Erythroblast (primary cell): ENCODE measurements around the gene CKS2.
"Not testable (repeated sequence)": the region's sequence is repeated elsewhere in the genome, so short reads cannot be mapped to it uniquely, and the experiment has no call there.

ENCODE experiments used
- DNase-seq, 2 experiments: peaks; one replicate each; lab custom pipeline; 2025; lab: John Stamatoyannopoulos, UW
- GATA1 ChIP-seq: IDR thresholded peaks from 2 replicates; pipeline ENCODE4 v1.6.1; 2011; ENCODE audit warnings: low read depth, mild to moderate bottlenecking, control low read depth, low read length, moderate library complexity
- POLR2A ChIP-seq: IDR thresholded peaks from 2 replicates; pipeline ENCODE4 v1.6.1; 2011; ENCODE audit warnings: mild to moderate bottlenecking, low read length

The CKS2 gene

DNA sequence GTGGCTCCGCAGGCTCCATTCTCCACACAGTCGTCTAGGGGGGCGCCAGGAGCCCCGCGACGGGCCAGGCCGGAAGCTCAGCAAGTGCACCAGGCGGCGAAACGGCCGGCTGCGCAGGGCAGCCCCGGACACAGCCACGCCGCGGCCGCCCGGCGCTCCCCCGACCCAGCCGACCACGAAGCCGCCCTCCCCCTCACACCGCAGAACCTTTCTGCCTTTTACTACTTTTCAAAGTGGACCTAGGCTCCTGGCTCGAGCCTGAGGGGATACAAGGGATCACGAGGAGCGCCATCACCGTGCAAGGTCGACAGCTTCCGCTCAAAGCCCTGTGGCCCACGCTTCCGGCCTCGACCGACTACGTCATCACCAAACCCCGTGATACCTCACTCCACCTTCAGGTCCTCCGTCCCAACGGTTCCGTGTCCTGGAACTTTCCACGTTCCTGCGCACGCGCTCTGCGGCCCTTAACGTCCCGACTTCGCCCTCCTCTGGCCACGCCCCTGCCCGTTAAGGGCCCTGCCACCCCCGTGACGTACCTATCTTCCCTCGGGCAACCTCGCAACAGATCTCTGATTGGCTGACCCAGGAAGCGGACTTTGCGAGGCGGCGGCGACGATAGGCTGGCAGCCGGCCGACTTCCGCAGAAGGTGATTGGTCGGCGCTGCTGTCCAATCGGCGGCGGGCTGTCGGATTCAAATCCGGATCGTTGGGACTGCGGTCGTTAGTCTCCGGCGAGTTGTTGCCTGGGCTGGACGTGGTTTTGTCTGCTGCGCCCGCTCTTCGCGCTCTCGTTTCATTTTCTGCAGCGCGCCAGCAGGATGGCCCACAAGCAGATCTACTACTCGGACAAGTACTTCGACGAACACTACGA lies at the start of gene CKS2:
TSS of gene CKS2 (plus strand) at position 721 of the 871 bp plus-strand sequence. CDS start at position 819, 98 bp downstream.
- peak; percentile 100 for DNase-seq
- TF ChIP-seq GATA1 = no peak
- TF ChIP-seq POLR2A = peak; percentile 99

DNA sequence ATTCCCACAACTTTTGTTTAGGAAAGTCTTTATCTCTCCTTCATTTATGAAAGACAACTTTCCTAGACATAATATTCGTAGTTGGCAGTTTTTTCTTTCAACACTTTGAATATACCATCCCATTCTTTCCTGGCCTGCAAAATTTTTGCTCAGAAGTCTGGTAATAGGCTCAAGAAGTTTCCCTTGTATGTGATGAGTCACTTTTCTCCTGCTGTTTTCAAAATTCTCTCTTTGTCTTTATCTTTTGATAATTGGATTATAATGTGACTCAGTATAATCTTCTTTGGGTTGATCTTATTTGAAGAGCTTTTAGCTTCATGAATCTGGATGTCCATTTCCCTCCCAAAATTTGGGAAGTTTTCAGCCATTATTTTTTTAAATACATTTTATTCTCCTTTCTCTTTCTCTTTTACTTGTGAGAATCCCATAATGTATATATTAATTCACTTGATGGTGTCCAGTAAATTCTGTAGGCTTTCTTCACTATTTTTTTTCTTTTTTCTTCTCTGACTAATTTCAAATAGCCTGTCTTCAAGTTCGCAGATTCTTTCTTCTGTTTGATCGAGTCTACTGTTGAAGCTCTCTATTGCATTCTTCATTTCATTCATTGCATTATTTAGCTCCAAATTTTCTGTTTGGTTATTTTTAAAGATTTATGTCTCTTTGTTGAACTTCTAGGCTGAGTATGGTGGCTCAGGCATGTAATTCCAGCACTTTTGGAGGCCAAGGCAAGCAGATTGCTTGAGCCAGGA lies 37.3 kb upstream of the CKS2 start:
- DNase-seq = no peak

DNA sequence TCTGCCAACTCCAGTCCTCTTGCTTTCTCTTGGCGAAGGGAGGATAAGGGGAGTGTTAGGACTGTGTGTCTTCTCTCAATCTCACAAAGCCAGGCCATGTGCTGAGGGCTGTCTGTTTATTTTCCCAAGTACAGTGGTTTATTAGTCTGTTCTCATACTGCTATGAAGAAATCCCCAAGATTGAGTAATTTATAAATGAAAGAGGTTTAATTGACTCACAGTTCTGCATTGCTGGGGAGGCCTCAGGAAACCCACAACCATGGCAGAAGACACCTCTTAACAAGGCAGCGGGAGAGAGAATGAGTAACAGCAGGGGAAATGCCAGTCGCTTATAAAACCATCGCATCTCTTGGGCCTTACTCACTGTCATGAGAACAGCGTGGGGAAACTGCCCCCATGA lies 36.2 kb upstream of the CKS2 start:
- no peak for DNase-seq
- no peak for TF ChIP-seq POLR2A
- TF ChIP-seq GATA1 = no peak

More for the DNA sequence above, 37.3 kb upstream of the CKS2 start:
- TF ChIP-seq GATA1 (no peak), POLR2A (no peak)

DNA sequence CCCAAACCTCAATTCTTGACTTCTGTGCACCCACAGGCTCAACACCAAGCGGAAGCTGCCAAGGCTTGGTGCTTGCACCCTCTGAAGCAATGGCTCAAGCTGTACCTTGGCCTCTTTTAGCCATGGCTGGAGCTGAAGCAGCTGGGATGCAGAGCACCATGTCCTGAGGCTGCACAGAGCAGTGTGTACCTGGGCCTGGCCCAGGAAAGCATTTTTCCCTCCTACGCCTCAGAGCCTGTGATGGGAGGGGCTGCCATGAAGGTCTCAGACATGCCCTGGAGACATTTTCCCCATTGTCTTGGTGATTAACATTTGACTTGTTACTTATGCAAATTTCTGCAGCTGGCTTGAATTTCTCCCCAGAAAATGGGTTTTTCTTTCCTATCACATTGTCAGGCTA lies 35.0 kb upstream of the CKS2 start:
- not testable (repeated sequence) for DNase-seq

DNA sequence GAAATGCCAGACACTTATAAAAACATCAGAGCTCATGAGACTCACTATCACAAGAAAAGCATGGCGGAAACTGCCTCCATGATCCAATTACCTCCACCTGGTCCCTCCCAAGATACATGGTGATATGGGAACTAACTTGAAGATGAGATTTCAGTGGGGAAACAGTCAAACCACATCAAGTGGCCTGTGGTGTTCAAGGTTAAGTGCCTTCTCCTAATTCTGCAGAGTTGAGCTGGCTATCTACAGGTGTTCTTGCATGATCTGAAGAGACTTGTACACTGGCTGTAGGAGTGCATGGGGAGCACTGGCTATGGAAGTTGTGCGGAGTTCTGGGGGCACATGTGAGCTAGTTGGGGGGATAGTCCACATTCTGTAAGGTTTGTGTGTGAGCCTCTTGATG lies 34.0 kb upstream of the CKS2 start:
- TF ChIP-seq POLR2A (no peak), GATA1 (no peak)
- DNase-seq = no peak

DNA sequence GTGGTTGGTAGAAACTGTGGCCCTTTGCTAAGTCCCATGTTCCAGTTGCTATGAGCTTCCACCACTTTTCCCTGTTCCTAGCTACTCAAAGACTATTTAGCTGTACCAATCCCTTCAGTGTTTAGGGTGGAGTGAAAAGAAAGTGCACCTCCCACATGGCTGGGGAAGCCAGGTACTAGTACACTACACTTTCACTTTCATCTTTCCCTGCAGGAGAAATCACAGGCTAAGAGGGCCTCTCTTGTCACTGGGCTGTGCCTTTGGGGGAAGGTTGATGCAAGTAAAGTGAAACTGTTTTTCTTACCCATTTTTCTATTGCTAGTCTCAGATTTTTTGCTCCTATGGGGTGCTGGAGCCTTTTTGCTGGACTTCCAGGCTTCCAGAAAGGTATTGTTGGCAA lies 33.5 kb upstream of the CKS2 start:
- TF ChIP-seq GATA1 (no peak), POLR2A (no peak)
- peak in 1 of 2 experiments; percentile 45 for DNase-seq

DNA sequence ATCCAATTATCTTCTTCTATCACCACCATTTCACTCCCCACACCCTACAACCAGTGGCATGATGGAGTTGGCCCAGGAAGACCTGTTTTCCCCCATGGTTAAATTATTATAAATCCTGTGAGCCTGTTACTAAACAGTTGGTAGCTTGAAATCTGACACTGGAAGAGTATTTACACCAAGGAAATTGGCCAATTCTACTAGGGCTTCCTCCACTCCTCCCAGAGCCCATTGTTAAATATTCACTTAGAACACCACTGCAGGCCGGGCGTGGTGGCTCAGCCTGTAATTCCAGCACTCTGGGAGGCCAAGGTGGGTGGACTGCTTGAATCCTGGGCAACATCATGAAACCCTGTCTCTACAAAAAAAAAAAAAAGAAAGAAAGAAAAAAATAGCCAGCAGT lies 32.4 kb upstream of the CKS2 start:
- TF ChIP-seq GATA1 (no peak), POLR2A (no peak)

DNA sequence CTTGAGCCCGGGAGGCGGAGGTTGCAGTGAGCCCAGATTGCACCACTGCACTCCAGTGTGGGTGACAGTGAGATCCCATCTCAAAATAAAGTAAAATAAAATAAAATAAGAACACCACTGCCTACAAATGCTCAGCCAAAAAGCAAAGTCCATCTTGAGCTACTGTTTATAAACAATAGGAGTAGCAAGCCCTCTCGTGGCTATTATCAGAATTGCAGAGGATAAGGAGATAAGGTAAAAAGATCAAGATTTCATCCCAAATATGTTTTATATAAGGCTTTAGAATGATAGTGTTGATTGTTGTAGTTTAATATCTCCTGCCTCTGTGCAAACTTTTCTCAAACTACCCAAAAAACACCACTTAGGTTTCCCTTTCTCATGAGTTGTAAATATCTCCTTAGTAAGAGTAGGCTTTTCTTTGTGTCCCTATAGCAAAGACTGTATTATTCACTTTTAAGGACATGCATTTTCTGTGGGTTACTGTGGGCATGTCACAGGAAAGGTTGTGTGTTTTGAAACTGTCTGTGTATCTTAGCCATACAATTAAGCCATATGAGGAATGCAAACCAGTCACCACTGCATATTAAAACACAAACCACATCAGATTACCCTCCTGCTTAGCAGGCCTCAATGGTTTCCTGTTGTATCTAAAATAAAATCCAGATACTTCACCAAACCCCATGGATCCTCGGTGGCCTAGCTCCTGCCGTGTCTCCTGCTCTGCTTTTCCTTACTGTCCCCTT lies 31.8 kb upstream of the CKS2 start:
- no peak for TF ChIP-seq GATA1
- TF ChIP-seq POLR2A = no peak
- peak; percentile 45 to 60 for DNase-seq

More for the DNA sequence above, 32.4 kb upstream of the CKS2 start:
- DNase-seq = no peak

DNA sequence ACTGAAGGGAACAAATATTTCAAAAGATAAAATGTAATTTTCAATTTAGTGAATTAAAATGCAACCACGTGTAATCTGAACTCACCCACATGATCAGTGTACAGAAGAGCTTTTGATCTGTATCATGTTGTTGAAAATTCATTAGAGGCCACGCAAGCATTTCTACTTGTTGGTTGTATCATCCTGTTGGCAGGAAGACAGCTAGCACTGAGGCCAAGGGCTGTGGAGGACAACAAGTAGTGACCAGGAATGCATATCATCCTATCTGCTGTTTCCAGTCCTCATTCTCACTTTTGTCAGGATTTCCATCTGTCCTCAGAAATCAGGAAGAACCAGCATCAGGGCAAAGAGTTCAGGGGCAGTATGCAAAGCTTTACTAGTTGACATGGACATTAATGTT lies 29.9 kb upstream of the CKS2 start:
- no peak for DNase-seq
- no peak for TF ChIP-seq GATA1
- TF ChIP-seq POLR2A = no peak

DNA sequence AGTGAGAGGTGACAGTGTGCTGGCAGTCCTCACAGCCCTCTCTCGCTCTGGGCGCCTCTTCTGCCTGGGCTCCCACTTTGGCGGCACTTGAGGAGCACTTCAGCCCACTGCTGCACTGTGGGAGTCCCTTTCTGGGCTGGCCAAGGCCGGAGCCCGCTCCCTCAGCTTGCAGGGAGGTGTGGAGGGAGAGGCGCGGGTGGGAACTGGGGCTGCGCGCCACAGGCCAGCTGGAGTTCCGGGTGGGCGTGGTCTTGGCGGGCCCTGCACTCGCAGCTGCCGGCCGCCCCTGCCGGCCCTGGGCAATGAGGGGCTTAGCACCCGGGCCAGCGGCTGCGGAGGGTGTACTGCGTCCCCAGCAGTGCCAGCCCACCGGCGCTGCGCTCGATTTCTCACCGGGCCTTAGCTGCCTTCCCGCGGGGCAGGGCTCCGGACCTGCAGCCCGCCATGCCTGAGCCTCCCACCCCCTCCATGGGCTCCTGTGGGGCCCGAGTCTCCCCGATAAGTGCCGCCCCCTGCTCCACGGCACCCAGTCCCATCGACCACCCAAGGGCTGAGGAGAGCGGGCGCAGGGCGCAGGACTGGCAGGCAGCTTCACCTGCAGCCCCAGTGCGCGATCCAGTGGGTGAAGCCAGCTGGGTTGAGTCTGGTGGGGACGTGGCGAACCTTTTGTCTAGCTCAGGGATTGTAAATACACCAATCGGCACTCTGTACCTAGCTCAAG lies 28.6 kb upstream of the CKS2 start:
- DNase-seq = not testable (repeated sequence)

DNA sequence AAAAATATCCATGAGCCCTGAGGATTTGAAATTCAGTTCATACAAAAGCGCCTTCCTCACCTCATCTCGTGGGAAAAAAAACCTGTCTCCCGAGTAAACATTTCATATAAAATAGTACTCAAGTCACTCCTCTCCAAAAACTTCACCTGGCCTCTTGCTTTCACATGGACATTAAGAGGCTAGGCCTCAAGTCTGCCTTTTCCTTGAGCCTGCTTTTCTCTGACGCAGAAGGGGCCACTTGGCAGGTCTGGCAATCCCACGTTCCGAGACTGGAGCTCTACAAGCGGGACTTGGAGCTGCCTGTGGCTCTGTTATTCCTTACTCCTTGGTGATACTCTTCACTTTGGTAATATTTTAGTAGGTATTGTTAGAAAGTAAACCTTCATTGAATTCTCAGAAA lies 26.9 kb upstream of the CKS2 start:
- DNase-seq = no peak
- no peak for TF ChIP-seq GATA1

DNA sequence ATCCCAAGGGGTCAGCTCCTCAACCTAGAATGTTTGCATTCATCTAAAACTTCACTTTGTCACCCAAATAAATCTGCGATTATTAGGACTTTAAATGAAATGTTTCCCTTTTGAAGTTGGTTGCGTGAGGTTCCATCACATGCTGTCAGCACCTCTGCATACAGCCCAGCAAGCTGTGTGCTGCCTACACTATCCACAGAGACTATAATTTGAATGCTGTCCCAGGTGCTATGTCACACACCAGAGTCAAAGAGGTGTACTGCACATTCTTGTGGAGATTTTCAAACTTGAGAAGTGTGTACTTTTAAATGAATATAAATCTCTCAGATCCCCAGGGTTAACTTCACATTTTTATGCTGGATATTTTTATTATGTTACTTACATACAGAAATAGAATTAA lies 19.3 kb upstream of the CKS2 start:
- TF ChIP-seq POLR2A = no peak
- no peak for TF ChIP-seq GATA1
- no peak for DNase-seq

DNA sequence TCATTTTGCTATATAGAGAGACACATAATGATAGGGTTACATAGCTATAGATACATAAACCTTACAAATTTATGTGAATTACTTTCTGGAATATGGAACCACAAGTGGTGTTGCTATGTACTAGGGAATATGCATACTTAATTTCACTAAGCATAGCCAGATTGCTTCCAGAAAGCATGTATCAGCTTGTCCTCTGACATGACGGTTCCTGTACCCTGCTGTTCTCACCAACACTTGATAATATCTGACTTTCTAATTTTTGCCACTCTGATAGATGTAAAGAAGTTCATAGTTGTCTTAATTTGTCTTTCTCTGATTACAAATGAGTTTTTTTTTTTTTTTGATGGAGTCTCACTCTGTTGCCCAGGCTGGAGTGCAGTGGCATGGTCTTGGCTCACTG lies 18.0 kb upstream of the CKS2 start:
- no peak for DNase-seq
- TF ChIP-seq POLR2A = no peak
- no peak for TF ChIP-seq GATA1
